SK-N-MC (cell line): ENCODE data around the gene ZNF490.
"Not testable (repeated sequence)": the region's sequence is repeated elsewhere in the genome, so short reads cannot be mapped to it uniquely, and the experiment has no call there.

Experiments used
- DNase-seq: peaks from one replicate; pipeline ENCODE4 v3.0.0-alpha.2; 2011; ENCODE audit warnings: low read depth, low spot score
- H3K27ac ChIP-seq: fragments of 200-600 bp; sonication (generic); 2 replicates; pipeline ENCODE4 v1.5.1; 2016; ENCODE audit warnings: mixed run types
- H3K36me3 ChIP-seq: fragments of 200-600 bp; sonication (generic); 2 replicates; pipeline ENCODE4 v1.6.1; 2017; ENCODE audit warnings: antibody characterized with exemption, low read length, mixed read lengths; ENCODE audit not compliant: insufficient read depth
- H3K4me3 ChIP-seq: fragments of 200-600 bp; sonication (generic); 2 replicates; pipeline ENCODE4 v1.5.1; 2016
- H3K9ac ChIP-seq: fragments of 200-600 bp; sonication (generic); 2 replicates; pipeline ENCODE4 v1.8.0; 2017; ENCODE audit warnings: mixed run types, mixed read lengths; ENCODE audit not compliant: insufficient read length
- H3K9me3 ChIP-seq: fragments of 200-600 bp; sonication (generic); 2 replicates; pipeline ENCODE4 v1.6.1; 2017; ENCODE audit warnings: low read depth, mild to moderate bottlenecking, antibody characterized with exemption, low read length, moderate library complexity, mixed read lengths
- EZH2 ChIP-seq: fragments of 200-600 bp; sonication (generic); IDR thresholded peaks from one replicate; pipeline ENCODE4 v1.6.1; 2017; ENCODE audit warnings: antibody characterized with exemption
- FOXP2 ChIP-seq: optimal IDR thresholded peaks from 2 replicates; pipeline ENCODE3; 2011; ENCODE audit warnings: mild to moderate bottlenecking, moderate library complexity; ENCODE audit not compliant: insufficient read depth; ENCODE audit errors: extremely low read length, control extremely low read depth
- POLR2AphosphoS5 ChIP-seq: IDR thresholded peaks from 2 replicates; pipeline ENCODE4 v1.6.1; 2012; ENCODE audit warnings: mild to moderate bottlenecking, low read depth, low read length, borderline replicate concordance

ZNF490 gene

DNA sequence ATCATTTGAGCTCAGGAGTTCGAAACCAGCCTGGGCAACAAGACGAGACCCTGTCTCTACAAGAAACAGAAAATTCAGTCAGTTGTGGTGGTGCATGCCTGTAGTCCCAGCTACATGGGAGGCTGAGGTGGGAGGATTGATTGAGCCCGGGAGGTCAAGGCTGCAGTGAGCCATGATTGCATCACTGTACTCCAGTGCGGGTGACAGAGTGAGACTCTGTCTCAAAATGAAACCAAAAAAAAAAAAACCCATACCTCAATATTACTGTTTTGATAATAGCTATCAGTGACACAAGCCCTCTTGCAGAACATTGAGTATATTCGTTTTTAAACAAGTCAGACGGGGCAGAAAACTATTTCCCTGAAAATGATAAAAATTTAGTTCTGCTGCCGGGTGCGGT lies 16.3 kb upstream of the ZNF490 start:
- Histone ChIP-seq H3K36me3 (peaks cover 83% of the 10 kb centered on the region), H3K9ac (no peak overlapping the region), H3K27ac (no peak overlapping the region), H3K9me3 (peaks cover 25% of the 10 kb centered on the region), H3K4me3 (no peak overlapping the region)
- TF ChIP-seq POLR2AphosphoS5 (no peak), EZH2 (no peak), FOXP2 (no peak)
- no peak for DNase-seq

- H3K36me3 ChIP-seq: peaks cover 69% of the 10 kb centered on the region
- H3K27ac ChIP-seq: no peak overlapping the region
- H3K9me3 ChIP-seq: peaks cover 23% of the 10 kb centered on the region
- TF ChIP-seq POLR2AphosphoS5 (no peak), EZH2 (no peak), FOXP2 (no peak)
- no peak overlapping the region for H3K4me3 ChIP-seq
- no peak for DNase-seq
- H3K9ac ChIP-seq: no peak overlapping the region
Measured at GRCh38 chr19:12623361-12624031, 12.9 kb upstream of the ZNF490 start.

DNA sequence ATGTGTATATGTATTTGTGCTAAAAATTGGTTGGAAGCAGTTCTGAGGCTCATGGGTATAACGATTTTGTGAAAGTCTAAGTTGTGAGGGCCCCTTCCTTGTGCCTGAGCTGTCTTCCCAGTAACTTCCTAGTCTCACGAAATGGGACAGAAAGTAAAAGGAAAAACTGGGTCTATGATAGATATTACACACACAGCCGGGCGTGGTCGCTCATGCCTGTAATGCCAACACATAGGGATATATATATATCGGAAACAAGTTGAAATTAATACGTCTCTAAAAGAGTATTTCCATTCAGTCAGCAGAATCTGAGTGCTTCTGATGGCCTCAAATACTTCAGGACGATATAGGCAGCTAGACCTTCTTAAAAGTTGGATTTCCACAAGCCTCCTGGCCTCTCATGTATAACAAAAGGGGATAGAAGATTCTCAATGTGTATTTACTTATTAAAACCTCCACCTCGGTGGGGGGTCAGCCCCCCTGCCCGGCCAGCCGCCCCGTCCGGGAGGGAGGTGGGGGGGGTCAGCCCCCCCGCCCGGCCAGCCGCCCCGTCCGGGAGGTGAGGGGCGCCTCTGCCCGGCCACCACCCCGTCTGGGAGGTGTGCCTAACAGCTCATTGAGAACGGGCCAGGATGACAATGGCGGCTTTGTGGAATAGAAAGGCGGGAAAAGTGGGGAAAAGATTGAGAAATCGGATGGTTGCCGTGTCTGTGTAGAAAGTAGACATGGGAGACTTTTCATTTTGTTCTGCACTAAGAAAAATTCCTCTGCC lies 10.8 kb upstream of the ZNF490 start:
- peaks cover 15% of the 10 kb centered on the region for H3K9me3 ChIP-seq
- not testable (repeated sequence) for DNase-seq, H3K27ac ChIP-seq, H3K9ac ChIP-seq, H3K4me3 ChIP-seq
- peaks cover 63% of the 10 kb centered on the region for H3K36me3 ChIP-seq

GRCh38 chr19:12617646-12618045 lies 7.0 kb upstream of the ZNF490 start:
- DNase-seq: no peak
- Histone ChIP-seq H3K4me3 (no peak overlapping the region), H3K9ac (no peak overlapping the region), H3K27ac (no peak overlapping the region), H3K9me3 (peaks cover 15% of the 10 kb centered on the region), H3K36me3 (peaks cover 57% of the 10 kb centered on the region)
- TF ChIP-seq EZH2 (no peak), POLR2AphosphoS5 (no peak), FOXP2 (no peak)

DNA sequence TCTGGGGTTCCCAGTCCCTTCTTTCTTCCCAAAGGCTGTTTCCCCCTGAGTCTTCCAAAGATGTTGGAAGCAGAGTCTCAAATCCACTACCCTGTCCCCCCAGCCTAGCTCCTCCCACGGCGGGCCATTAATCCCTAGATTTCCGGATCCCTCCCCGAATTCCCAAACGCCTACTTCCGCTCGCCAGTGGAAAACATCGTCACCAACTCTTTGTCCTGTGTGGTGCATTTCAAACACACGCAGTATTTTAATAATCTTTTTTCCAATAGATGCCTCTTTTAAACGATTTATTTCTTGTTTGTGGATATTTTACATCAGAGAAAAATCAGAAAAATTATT lies 717 bp upstream of the ZNF490 start:
- TF ChIP-seq FOXP2: no peak
- TF ChIP-seq POLR2AphosphoS5: no peak
- TF ChIP-seq EZH2: no peak
- Histone ChIP-seq H3K4me3 (peak overlapping the region; percentile 99), H3K9ac (peak overlapping the region; percentile 95), H3K9me3 (no peaks in the 10 kb centered on the region; the same call in 1 of the 2 replicates), H3K27ac (peak overlapping the region; percentile 87), H3K36me3 (peaks cover 35% of the 10 kb centered on the region)
- DNase-seq: peak; percentile 32

GRCh38 chr19:12607631-12608030 lies 3.0 kb downstream of the ZNF490 start:
- peaks cover 5% of the 10 kb centered on the region for H3K36me3 ChIP-seq
- TF ChIP-seq FOXP2 (no peak), POLR2AphosphoS5 (no peak), EZH2 (no peak)
- no peak overlapping the region for H3K27ac ChIP-seq
- DNase-seq: no peak
- H3K9ac ChIP-seq: no peak overlapping the region
- H3K4me3 ChIP-seq: no peak overlapping the region
- H3K9me3 ChIP-seq: no peaks in the 10 kb centered on the region; the same call in 1 of the 2 replicates

DNA sequence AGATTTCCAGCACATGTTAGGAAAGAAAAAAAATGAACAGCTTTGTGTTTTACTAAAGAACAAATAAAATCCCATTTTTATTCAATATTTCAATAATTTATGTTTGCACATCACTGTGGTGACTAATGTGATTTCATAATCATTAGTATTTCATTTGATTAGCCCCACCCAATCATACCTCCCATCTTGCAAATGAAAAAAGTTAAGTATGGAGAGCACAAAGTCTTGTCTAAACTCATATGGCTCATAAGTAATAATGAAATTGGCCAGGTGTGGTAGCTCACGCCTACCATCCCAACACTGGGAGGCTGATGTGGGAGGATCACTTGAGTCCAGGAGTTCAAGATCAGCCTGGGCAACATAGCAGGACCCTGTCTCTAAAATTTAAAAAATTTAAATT lies 3.8 kb downstream of the ZNF490 start:
- TF ChIP-seq FOXP2: no peak
- TF ChIP-seq POLR2AphosphoS5: no peak
- TF ChIP-seq EZH2: no peak
- Histone ChIP-seq H3K9ac (no peak overlapping the region), H3K4me3 (no peak overlapping the region), H3K36me3 (peaks cover 2% of the 10 kb centered on the region; the same call in 1 of the 2 replicates), H3K27ac (no peak overlapping the region), H3K9me3 (no peaks in the 10 kb centered on the region)
- DNase-seq: no peak

DNA sequence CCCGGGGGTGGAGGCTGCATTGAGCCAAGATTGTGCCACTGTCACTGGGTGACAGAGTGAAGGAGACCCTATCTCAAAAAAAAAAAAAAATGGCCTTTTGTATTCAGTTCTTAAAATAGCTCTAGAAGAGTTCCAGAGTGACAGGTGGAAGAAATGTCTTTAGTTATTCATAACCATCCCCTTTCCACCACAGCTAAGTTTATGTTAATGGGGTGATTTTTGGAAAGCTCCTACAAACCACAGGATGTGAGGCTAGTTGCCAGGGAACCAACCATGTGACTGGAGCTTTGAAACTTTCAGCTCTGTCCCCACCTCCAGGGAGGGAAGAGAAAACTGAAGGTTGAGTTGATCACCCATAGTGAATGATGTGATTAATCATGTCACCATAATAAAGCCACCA lies 6.9 kb downstream of the ZNF490 start:
- no peak overlapping the region for H3K4me3 ChIP-seq
- DNase-seq: no peak
- H3K36me3 ChIP-seq: peaks cover 2% of the 10 kb centered on the region; the same call in 1 of the 2 replicates
- no peak overlapping the region for H3K9ac ChIP-seq
- TF ChIP-seq POLR2AphosphoS5 (no peak), EZH2 (no peak), FOXP2 (no peak)
- no peaks in the 10 kb centered on the region for H3K9me3 ChIP-seq
- no peak overlapping the region for H3K27ac ChIP-seq

DNA sequence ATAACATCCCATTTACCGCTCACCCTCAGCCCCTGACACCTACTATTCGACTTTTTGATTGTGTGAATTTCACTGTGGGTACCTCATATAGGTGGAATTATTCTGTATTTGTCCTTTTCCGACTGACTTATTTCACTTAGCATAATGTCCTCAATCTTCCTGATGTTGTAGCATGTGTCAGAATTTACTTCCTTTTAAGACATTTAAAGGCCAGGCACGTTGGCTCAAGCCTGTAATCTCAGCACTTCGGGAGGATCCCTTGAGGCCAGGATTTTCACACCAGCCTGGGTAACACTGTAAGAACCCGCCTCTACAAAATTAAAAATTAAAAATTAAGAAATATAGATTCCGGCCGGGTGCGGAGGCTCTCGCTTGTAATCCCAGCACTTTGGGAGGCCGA lies 13.0 kb downstream of the ZNF490 start:
- H3K9ac ChIP-seq: no peak overlapping the region
- H3K4me3 ChIP-seq: no peak overlapping the region
- H3K9me3 ChIP-seq: no peaks in the 10 kb centered on the region
- no peak for DNase-seq
- H3K27ac ChIP-seq: no peak overlapping the region
- TF ChIP-seq FOXP2 (no peak), POLR2AphosphoS5 (no peak), EZH2 (no peak)
- H3K36me3 ChIP-seq: no peaks in the 10 kb centered on the region
